Activated CD4-positive, CD25-positive, alpha-beta regulatory T cell treated with anti-CD3 and anti-CD28 coated beads, Interleukin-2, amount 50 U/mL, for 72 hours (primary cell): ENCODE results near the gene OR2G6.
"Not testable (repeated sequence)": the region's sequence is repeated elsewhere in the genome, so short reads cannot be mapped to it uniquely, and the experiment has no call there.

Source experiments
- DNase-seq: peaks from one replicate; pipeline ENCODE4 v3.0.0; 2021

The OR2G6 gene

GRCh38 chr1:248507773-248508172 lies at the start of gene OR2G6:
Gene OR2G6 (plus strand): TSS chr1:248508073. CDS start chr1:248521647, 13,574 bp downstream.
- DNase-seq: not testable (repeated sequence)

- DNase-seq: not testable (repeated sequence)
These were observed 48.8 kb upstream of the OR2G6 start for GRCh38 chr1:248459117-248459516.

- no peak for DNase-seq
These were observed 36.7 kb upstream of the OR2G6 start for GRCh38 chr1:248471154-248471553.

- not testable (repeated sequence) for DNase-seq
These were observed 35.8 kb upstream of the OR2G6 start for GRCh38 chr1:248472111-248472510.

GRCh38 chr1:248473051-248473450 lies 34.8 kb upstream of the OR2G6 start, which contains the start of gene OR2T3:
Gene OR2T3 (plus strand): TSS chr1:248473351. CDS start chr1:248473351, 0 bp downstream.
- DNase-seq: not testable (repeated sequence)

- DNase-seq: not testable (repeated sequence)
These were observed 32.2 kb upstream of the OR2G6 start for GRCh38 chr1:248475660-248476059.

- DNase-seq: not testable (repeated sequence)
These were observed 25.9 kb upstream of the OR2G6 start for GRCh38 chr1:248481686-248482579.

GRCh38 chr1:248488289-248488688 lies 19.6 kb upstream of the OR2G6 start, which contains the start of gene OR2T5:
Gene OR2T5 (plus strand): TSS chr1:248488589. CDS start chr1:248488589, 0 bp downstream.
- DNase-seq: not testable (repeated sequence)

- not testable (repeated sequence) for DNase-seq
These were observed 11.2 kb upstream of the OR2G6 start for GRCh38 chr1:248496661-248497060.

- not testable (repeated sequence) for DNase-seq
These were observed 7.4 kb upstream of the OR2G6 start for GRCh38 chr1:248500305-248501035.

- not testable (repeated sequence) for DNase-seq
These were observed 2.3 kb downstream of the OR2G6 start for GRCh38 chr1:248510217-248510616.

- no peak for DNase-seq
These were observed 14.0 kb downstream of the OR2G6 start for GRCh38 chr1:248521856-248522255.

- DNase-seq: not testable (repeated sequence)
These were observed 29.6 kb downstream of the OR2G6 start for GRCh38 chr1:248537449-248537848.

- not testable (repeated sequence) for DNase-seq
These were observed 39.5 kb downstream of the OR2G6 start for GRCh38 chr1:248547383-248547782.

GRCh38 chr1:248551027-248551426 lies 43.2 kb downstream of the OR2G6 start:
- DNase-seq: not testable (repeated sequence)

- DNase-seq: not testable (repeated sequence)
These were observed 54.8 kb downstream of the OR2G6 start, which contains the start of gene OR2T29 for GRCh38 chr1:248562672-248563071. Gene OR2T29 (minus strand): TSS chr1:248562772. CDS start chr1:248559491, 3,281 bp downstream.

GRCh38 chr1:248565530-248566373 lies 57.9 kb downstream of the OR2G6 start:
- DNase-seq: not testable (repeated sequence)

GRCh38 chr1:248569049-248569448 lies 61.2 kb downstream of the OR2G6 start:
- DNase-seq: not testable (repeated sequence)

- DNase-seq: not testable (repeated sequence)
These were observed 62.9 kb downstream of the OR2G6 start for GRCh38 chr1:248570811-248571210.

- not testable (repeated sequence) for DNase-seq
These were observed 64.2 kb downstream of the OR2G6 start for GRCh38 chr1:248572049-248572448.

- not testable (repeated sequence) for DNase-seq
These were observed 66.0 kb downstream of the OR2G6 start for GRCh38 chr1:248573856-248574255.

- not testable (repeated sequence) for DNase-seq
These were observed 66.8 kb downstream of the OR2G6 start, which contains the start of gene OR2T34 for GRCh38 chr1:248574657-248575056. Gene OR2T34 (minus strand): TSS chr1:248574757. CDS start chr1:248574757, 0 bp downstream.
